CD4-positive, alpha-beta memory T cell (primary cell): ENCODE measurements around the gene OR10H2. TPM values are rescaled to one million over a fixed set of nuclear protein-coding genes. Genes with fewer than 3 reads are reported as not detected.
"Not testable (repeated sequence)": the region's sequence is repeated elsewhere in the genome, so short reads cannot be mapped to it uniquely, and the experiment has no call there.

ENCODE experiments used
- CTCF ChIA-PET: fragments of 350-600 bp; sonication (Branson Sonifier 250); formaldehyde crosslinking; loops from one replicate; lab custom pipeline; 2021; ENCODE audit warnings: inconsistent platforms; ENCODE audit not compliant: partially characterized antibody; lab: Charles Lee
- POLR2A ChIA-PET: fragments of 350-600 bp; sonication (Branson Sonifier 250); formaldehyde crosslinking; loops from one replicate; lab custom pipeline; 2021; ENCODE audit not compliant: partially characterized antibody; lab: Charles Lee
- DNase-seq, 5 donors: peaks; one replicate each; pipeline versions ENCODE4 v3.0.0 to v3.0.0-alpha.2; 2020 to 2022; ENCODE audit warnings: mixed read lengths in 1 of 5
- H3K27ac ChIP-seq: one replicate; pipeline ENCODE4 v1.7.0; 2013; ENCODE audit warnings: low read depth, low read length
- H3K27me3 ChIP-seq: 2 replicates; pipeline ENCODE4 v1.7.0; 2013; ENCODE audit warnings: mild to moderate bottlenecking, low read length, moderate library complexity; ENCODE audit not compliant: insufficient read depth
- H3K36me3 ChIP-seq: 2 replicates; pipeline ENCODE4 v1.7.0; 2013; ENCODE audit warnings: mild to moderate bottlenecking, low read length, moderate library complexity; ENCODE audit not compliant: insufficient read depth
- H3K4me1 ChIP-seq: 2 replicates; pipeline ENCODE4 v1.7.0; 2013; ENCODE audit warnings: mild to moderate bottlenecking, low read length, moderate library complexity; ENCODE audit not compliant: insufficient read depth
- H3K4me3 ChIP-seq, 2 donors: one replicate each; pipeline ENCODE4 v1.7.0; 2013; ENCODE audit warnings: low read length in 2 of 2, mild to moderate bottlenecking in 1 of 2
- H3K9me3 ChIP-seq, 2 donors: one replicate each; pipeline ENCODE4 v1.7.0; 2013; ENCODE audit warnings: low read length in 2 of 2, control low read depth in 1 of 2; ENCODE audit not compliant: control insufficient read depth in 1 of 2
- H3K27ac Mint-ChIP-seq, 7 donors: one replicate each; pipeline ENCODE4 v1.8.0; 2020 to 2021; ENCODE audit warnings: mixed read lengths in 7 of 7, mild to moderate bottlenecking in 6 of 7, inconsistent platforms in 3 of 7, moderate library complexity in 3 of 7
- H3K27me3 Mint-ChIP-seq, 2 donors: one replicate each; pipeline ENCODE4 v1.8.0; 2020 to 2021; ENCODE audit warnings: mixed read lengths in 2 of 2
- H3K36me3 Mint-ChIP-seq, 2 donors: one replicate each; pipeline ENCODE4 v1.8.0; 2020 to 2021; ENCODE audit warnings: mixed read lengths in 2 of 2, inconsistent platforms in 1 of 2, mild to moderate bottlenecking in 1 of 2
- H3K4me1 Mint-ChIP-seq, 4 donors: one replicate each; pipeline ENCODE4 v1.8.0; 2020 to 2021; ENCODE audit warnings: mixed read lengths in 4 of 4, mild to moderate bottlenecking in 1 of 4
- H3K4me3 Mint-ChIP-seq, 8 donors: one replicate each; pipeline ENCODE4 v1.8.0; 2020 to 2021; ENCODE audit warnings: mixed read lengths in 8 of 8, mild to moderate bottlenecking in 7 of 8, moderate library complexity in 6 of 8, inconsistent platforms in 3 of 8
- H3K9me3 Mint-ChIP-seq, 8 donors: one replicate each; pipeline ENCODE4 v1.8.0; 2020 to 2021; ENCODE audit warnings: mixed read lengths in 8 of 8, mild to moderate bottlenecking in 5 of 8, inconsistent platforms in 3 of 8, moderate library complexity in 1 of 8
- intact Hi-C: fragments of 100-400 bp; cut with micrococcal nuclease; formaldehyde crosslinking; loops from one replicate; pipeline ENCODE4 v1.15.1; 2023
- polyA plus RNA-seq, 2 donors: library from polyadenylated mRNA; unstranded; fragments of 300-500 nt; fragmentation: Illumina TruSeq; gene quantifications; one replicate each; pipeline ENCODE4 v1.2.3, GENCODE V29; 2021
- total RNA-seq, 2 experiments: library from RNA; stranded (reverse); gene quantifications; one replicate each; pipeline ENCODE4 v1.2.3, GENCODE V29; 2021

Gene OR10H2
- total and polyA plus RNA-seq, 4 experiments from 2014 or later: not detected

DNA sequence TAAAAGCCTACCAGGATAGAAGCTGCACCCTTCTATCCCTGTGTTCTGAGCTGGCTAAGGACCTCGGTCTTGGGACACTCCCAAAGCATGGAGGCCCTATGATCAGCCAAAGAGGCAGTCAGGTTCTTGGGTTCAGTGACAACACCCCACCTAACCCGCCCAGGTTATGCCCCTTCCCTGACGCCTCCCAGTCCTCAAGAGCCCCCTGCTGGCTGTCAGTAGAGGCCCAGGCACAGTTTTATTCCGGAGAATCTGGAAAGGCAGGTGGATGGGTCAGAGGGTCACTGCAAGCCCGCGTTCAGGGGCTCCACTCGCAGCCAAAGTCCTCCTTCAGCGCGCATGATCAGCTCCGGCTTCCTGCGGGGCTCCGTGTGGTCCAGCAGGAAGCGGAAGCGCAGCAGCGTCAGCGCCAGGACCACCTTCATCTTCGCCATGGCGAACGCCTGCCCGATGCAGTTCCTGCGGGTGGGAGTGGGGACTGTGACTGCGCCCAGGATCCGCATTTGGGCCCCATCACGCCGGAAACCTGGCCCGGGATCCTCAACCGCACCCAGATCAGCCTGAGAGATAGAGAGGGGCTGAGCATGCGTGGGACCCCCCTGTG, 32.2 kb downstream of the OR10H2 start:
- Histone ChIP-seq H3K9me3 (no peaks in the 10 kb centered on the region), H3K4me3 (no peak overlapping the region), H3K27me3 (peaks cover 18% of the 10 kb centered on the region), H3K27ac (no peak overlapping the region), H3K36me3 (no peaks in the 10 kb centered on the region), H3K4me1 (no peaks in the 10 kb centered on the region)
- Mint-ChIP-seq H3K4me3 (peak overlapping the region in 1 of 8 donors; percentile 31), H3K9me3 (peaks cover 0 to 15% (median 8%) of the 10 kb centered on the region in 8 donors), H3K36me3 (peaks cover 0 to 3% of the 10 kb centered on the region in 2 donors), H3K27me3 (peaks cover 40 to 43% of the 10 kb centered on the region in 2 donors), H3K27ac (no peak overlapping the region), H3K4me1 (no peaks in the 10 kb centered on the region)
- DNase-seq: no peak
- ChIA-PET CTCF (no interaction called here), POLR2A (no interaction called here)
- intact Hi-C loops: no loop called here

DNA sequence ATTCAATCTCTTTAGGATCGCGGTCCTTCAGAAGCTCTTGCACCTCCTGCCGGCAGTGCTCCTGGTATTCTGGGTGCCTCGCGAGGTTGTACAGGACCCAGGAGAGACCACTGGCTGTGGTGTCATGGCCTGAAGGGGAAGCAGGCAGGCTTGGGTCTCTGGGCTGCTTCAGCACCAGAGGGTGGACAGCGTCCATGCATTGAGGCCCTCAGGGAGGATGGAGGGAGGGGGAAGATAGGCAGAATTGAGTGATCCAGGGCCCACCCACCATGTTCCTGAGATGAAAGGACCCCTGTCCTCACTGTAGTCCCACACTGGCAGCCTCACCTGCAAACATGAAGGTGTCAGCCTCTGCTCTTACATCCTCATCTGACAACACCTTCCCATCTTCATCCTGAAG, 41.8 kb downstream of the OR10H2 start:
- no peaks in the 10 kb centered on the region for H3K4me1 Mint-ChIP-seq
- Histone ChIP-seq H3K27me3 (no peaks in the 10 kb centered on the region), H3K4me3 (no peak overlapping the region), H3K27ac (no peak overlapping the region), H3K36me3 (no peaks in the 10 kb centered on the region), H3K9me3 (no peaks in the 10 kb centered on the region), H3K4me1 (no peaks in the 10 kb centered on the region)
- H3K4me3 Mint-ChIP-seq: no peak overlapping the region
- CTCF ChIA-PET: no interaction called here
- intact Hi-C loops: no loop called here
- peaks cover 0 to 7% (median 0%) of the 10 kb centered on the region in 8 donors for H3K9me3 Mint-ChIP-seq
- DNase-seq: no peak
- POLR2A ChIA-PET: no interaction called here
- H3K27me3 Mint-ChIP-seq: peaks cover 11 to 33% of the 10 kb centered on the region in 2 donors
- H3K36me3 Mint-ChIP-seq: no peaks in the 10 kb centered on the region
- H3K27ac Mint-ChIP-seq: no peak overlapping the region

DNA sequence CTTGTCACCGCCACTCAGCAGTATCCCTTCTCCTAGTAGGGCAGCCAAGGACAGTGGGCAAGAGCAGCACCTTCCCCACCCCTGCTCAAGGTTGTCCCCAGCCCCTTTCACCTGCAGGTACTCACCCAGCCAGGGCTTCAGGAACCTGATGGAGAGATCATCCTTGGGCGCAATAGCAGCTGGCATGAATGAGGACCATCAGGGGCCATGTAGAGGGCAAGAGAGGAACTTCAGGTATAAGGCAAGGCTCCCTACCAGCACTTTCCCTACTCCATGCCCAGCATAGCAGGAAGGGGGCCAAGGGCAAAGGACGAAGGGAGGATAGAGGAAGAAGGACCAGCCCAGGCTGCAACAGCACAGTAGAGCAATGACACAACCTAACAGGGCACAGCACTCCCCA, 46.3 kb downstream of the OR10H2 start:
- H3K4me3 ChIP-seq, H3K4me1 Mint-ChIP-seq, H3K27me3 ChIP-seq, H3K27ac Mint-ChIP-seq, POLR2A ChIA-PET, H3K4me1 ChIP-seq, CTCF ChIA-PET, intact Hi-C loops, H3K9me3 Mint-ChIP-seq, DNase-seq, H3K9me3 ChIP-seq, H3K27ac ChIP-seq, H3K36me3 Mint-ChIP-seq, H3K36me3 ChIP-seq: not testable (repeated sequence)
- H3K27me3 Mint-ChIP-seq: peaks cover 20 to 29% of the 10 kb centered on the region in 2 donors
- H3K4me3 Mint-ChIP-seq: peak overlapping the region in 1 of 8 donors; percentile 35

DNA sequence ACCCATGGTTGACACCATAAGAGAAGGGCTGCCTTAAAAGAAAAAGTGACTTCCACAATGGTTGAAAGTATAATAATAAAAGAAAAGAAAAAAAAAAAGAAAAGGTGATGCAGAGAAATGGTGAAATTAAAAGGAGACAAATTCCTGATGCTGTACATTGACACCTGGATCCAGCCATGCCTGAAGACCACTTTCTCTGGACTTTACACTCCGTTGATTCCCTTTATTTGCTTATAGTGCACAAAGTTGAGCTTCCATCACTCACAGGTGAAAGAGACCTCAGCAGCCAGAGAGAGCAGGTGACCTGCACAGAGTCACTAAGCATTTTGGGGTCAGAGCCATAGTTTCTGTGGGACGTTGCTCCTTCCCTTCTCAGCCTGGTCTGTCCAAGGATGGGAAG, 47.4 kb downstream of the OR10H2 start:
- no peak overlapping the region for H3K27ac ChIP-seq
- Mint-ChIP-seq H3K9me3 (peaks cover 0 to 9% (median 0%) of the 10 kb centered on the region in 8 donors), H3K27me3 (peaks cover 20 to 29% of the 10 kb centered on the region in 2 donors), H3K4me3 (no peak overlapping the region), H3K36me3 (no peaks in the 10 kb centered on the region), H3K27ac (no peak overlapping the region), H3K4me1 (peaks cover 0 to under 1% (median 0%) of the 10 kb centered on the region in 4 donors)
- H3K36me3 ChIP-seq: no peaks in the 10 kb centered on the region
- intact Hi-C loops: no loop called here
- no peaks in the 10 kb centered on the region for H3K9me3 ChIP-seq
- no peaks in the 10 kb centered on the region for H3K4me1 ChIP-seq
- DNase-seq: no peak
- H3K4me3 ChIP-seq: no peak overlapping the region
- H3K27me3 ChIP-seq: no peaks in the 10 kb centered on the region
- ChIA-PET CTCF (no interaction called here), POLR2A (no interaction called here)

DNA sequence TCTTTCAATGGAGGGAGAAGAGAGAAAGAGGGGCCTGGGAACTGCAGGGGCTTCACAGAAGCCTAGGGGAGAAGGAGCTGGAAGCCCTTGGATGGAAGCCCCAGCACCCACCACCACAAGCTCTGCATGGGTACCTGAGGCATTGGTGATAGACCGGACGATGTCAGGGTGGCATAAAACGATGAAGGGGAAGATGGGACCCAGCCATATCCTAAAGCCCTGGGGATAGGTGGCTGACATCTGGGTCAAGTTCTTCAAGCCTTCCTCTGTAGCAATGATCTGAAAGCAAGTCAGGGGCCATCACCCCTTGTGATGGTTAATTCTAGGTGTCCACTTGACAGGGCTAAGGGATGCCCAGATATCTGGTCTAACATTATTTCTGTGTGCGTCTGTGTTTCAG, 48.4 kb downstream of the OR10H2 start:
- H3K27ac Mint-ChIP-seq: no peak overlapping the region
- no peak overlapping the region for H3K4me3 Mint-ChIP-seq
- peaks cover 20 to 23% of the 10 kb centered on the region in 2 donors for H3K27me3 Mint-ChIP-seq
- ChIA-PET POLR2A (no interaction called here), CTCF (no interaction called here)
- H3K4me1 Mint-ChIP-seq: peaks cover 0 to 7% (median 6%) of the 10 kb centered on the region in 4 donors
- intact Hi-C loops: no loop called here
- Histone ChIP-seq H3K27ac (no peak overlapping the region), H3K4me3 (no peak overlapping the region), H3K27me3 (no peaks in the 10 kb centered on the region), H3K9me3 (no peaks in the 10 kb centered on the region), H3K4me1 (no peaks in the 10 kb centered on the region), H3K36me3 (no peaks in the 10 kb centered on the region)
- H3K36me3 Mint-ChIP-seq: no peaks in the 10 kb centered on the region
- no peak for DNase-seq
- H3K9me3 Mint-ChIP-seq: peaks cover 0 to 9% (median 0%) of the 10 kb centered on the region in 8 donors

DNA sequence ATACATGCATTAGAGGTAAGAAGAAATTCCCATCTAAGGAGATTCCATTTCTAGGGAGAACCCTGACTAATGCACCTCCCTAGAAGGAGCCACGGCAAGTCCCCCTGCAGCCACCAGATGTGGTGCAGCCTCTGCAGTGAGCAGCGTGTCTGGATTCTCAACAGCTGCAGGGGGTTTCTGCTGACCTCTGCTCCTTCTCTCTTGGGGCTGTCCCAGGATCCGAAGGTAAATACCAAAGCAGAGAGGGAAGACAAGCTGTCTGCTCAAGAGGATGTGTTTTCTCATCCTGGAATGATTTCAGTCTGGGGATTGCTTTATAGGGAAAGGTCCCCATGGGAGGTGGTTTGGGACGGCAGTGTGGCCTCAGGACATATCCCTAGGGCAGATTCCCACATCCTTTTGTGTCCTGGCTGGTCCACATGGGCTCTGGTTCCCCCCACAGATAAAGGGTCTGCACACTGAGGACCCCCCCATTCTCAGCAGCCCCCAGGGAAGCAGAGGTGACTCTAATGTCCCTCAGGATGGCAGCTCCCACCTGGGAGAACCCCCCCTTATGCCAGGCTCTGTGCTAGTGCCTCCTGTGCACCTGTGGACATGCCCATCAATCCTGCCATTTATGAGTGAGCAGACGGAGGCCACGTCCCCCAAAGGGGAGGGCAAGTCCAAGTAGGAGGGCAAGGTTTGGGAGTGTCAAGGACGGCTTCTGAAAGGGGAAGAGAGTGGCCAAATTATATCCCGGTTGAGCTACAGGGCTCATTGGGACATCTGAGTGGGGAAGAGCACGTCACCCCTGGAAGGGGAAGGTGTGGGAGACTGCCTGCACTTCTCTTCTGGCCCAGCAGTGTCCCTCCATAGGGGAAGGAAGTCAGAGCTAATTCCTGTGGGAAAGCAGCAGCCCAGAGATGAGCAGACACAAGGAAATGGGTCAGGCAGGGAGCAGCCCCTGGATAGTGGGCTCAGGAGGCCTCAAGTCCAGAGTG, 49.5 kb downstream of the OR10H2 start:
- Mint-ChIP-seq H3K4me3 (no peak overlapping the region), H3K27me3 (peaks cover 14 to 16% of the 10 kb centered on the region in 2 donors), H3K4me1 (peaks cover 0 to 10% (median 6%) of the 10 kb centered on the region in 4 donors), H3K9me3 (peaks cover 0 to 9% (median 0%) of the 10 kb centered on the region in 8 donors), H3K36me3 (no peaks in the 10 kb centered on the region), H3K27ac (peak overlapping the region in 1 of 7 donors; percentile 74)
- intact Hi-C loops: no loop called here
- DNase-seq: no peak
- ChIA-PET POLR2A (no interaction called here), CTCF (no interaction called here)
- Histone ChIP-seq H3K27ac (no peak overlapping the region), H3K9me3 (no peaks in the 10 kb centered on the region), H3K27me3 (no peaks in the 10 kb centered on the region), H3K4me1 (no peaks in the 10 kb centered on the region), H3K4me3 (no peak overlapping the region), H3K36me3 (no peaks in the 10 kb centered on the region)
